ENCODE data around the gene PATJ.
"Not testable (repeated sequence)": the region's sequence is repeated elsewhere in the genome, so short reads cannot be mapped to it uniquely, and the experiment has no call there.

The PATJ gene

GRCh38 chr1:62177621-62178020, 435.3 kb downstream of the PATJ start:
- no peak for DNase-seq (ENCODE audit: low read depth in 2 of 2)

- no peak for DNase-seq (ENCODE audit: low read depth in 2 of 2)
These were observed 436.1 kb downstream of the PATJ start for GRCh38 chr1:62178372-62178771.

- not testable (repeated sequence) for DNase-seq (ENCODE audit: low read depth in 2 of 2)
These were observed 437.8 kb downstream of the PATJ start for GRCh38 chr1:62180054-62180453.

GRCh38 chr1:62180639-62181038, 438.4 kb downstream of the PATJ start:
- DNase-seq (ENCODE audit: low read depth in 2 of 2), result no peak

- no peak for DNase-seq (ENCODE audit: low read depth in 2 of 2)
These were observed 439.3 kb downstream of the PATJ start for GRCh38 chr1:62181532-62181931.

- not testable (repeated sequence) for DNase-seq (ENCODE audit: low read depth in 2 of 2)
These were observed 439.9 kb downstream of the PATJ start for GRCh38 chr1:62182157-62182556.

- not testable (repeated sequence) for DNase-seq (ENCODE audit: low read depth in 2 of 2)
These were observed 441.1 kb downstream of the PATJ start for GRCh38 chr1:62183164-62184020.

GRCh38 chr1:62184336-62184735, 442.1 kb downstream of the PATJ start:
- no peak for DNase-seq (ENCODE audit: low read depth in 2 of 2)

GRCh38 chr1:62185233-62185632, 443.0 kb downstream of the PATJ start:
- DNase-seq (ENCODE audit: low read depth in 2 of 2), result not testable (repeated sequence)

GRCh38 chr1:62185677-62186076, 443.4 kb downstream of the PATJ start:
- DNase-seq (ENCODE audit: low read depth in 2 of 2), result no peak

GRCh38 chr1:62187548-62187947, 445.3 kb downstream of the PATJ start:
- DNase-seq (ENCODE audit: low read depth in 2 of 2), result no peak

GRCh38 chr1:62188111-62188510, 445.8 kb downstream of the PATJ start:
- no peak for DNase-seq (ENCODE audit: low read depth in 2 of 2)

GRCh38 chr1:62194651-62195544, 452.6 kb downstream of the PATJ start, which contains the start of gene L1TD1:
TSS of gene L1TD1 (plus strand) at chr1:62194849. CDS start at chr1:62206629, 11,780 bp downstream.
- DNase-seq (ENCODE audit: low read depth in 2 of 2), result no peak

- DNase-seq (ENCODE audit: low read depth in 2 of 2), result no peak
These were observed 453.9 kb downstream of the PATJ start for GRCh38 chr1:62196086-62196690.

- DNase-seq (ENCODE audit: low read depth in 2 of 2), result no peak
These were observed 455.9 kb downstream of the PATJ start for GRCh38 chr1:62198069-62198780.

GRCh38 chr1:62198781-62199125, 456.5 kb downstream of the PATJ start:
- no peak for DNase-seq (ENCODE audit: low read depth in 2 of 2)

GRCh38 chr1:62207187-62207586, 464.9 kb downstream of the PATJ start:
- DNase-seq (ENCODE audit: low read depth in 2 of 2), result no peak

GRCh38 chr1:62208087-62208486, 465.8 kb downstream of the PATJ start:
- no peak for DNase-seq (ENCODE audit: low read depth in 2 of 2)

- DNase-seq (ENCODE audit: low read depth in 2 of 2), result no peak
These were observed 466.7 kb downstream of the PATJ start for GRCh38 chr1:62208970-62209369.

- DNase-seq (ENCODE audit: low read depth in 2 of 2), result no peak
These were observed 467.8 kb downstream of the PATJ start for GRCh38 chr1:62209931-62210595.

GRCh38 chr1:62210960-62211359, 468.7 kb downstream of the PATJ start:
- no peak for DNase-seq (ENCODE audit: low read depth in 2 of 2)
